Activated T-cell treated with anti-CD3 and anti-CD28 coated beads, Interleukin-2, amount 50 U/mL, for 48 hours (primary cell): Measurements from ENCODE around the gene DDO.
"Not testable (repeated sequence)": the region's sequence is repeated elsewhere in the genome, so short reads cannot be mapped to it uniquely, and the experiment has no call there.

Experiments
- DNase-seq, 2 experiments: peaks; one replicate each; pipeline ENCODE4 v3.0.0-alpha.2; 2020

Gene DDO

DNA sequence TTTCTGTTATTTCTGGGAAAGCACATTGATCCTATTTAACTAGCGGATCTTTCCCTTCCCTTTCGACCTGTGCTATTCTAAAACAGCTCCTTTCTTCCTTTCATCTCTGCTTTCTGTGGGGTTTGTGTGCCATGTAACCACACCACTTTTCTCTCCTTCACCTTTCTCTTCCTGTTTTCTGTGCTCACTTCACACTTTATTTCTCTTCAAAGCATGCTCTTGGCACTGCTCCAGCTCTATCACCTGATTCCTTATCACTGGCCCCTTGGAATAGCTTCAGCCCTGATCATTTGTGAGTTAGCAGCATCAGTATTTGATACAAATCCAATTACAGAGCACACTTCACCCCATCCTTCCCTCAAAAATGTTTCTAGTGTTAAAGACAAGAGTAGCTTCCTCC is 49.1 kb downstream of the DDO start:
- DNase-seq = no peak

DNA sequence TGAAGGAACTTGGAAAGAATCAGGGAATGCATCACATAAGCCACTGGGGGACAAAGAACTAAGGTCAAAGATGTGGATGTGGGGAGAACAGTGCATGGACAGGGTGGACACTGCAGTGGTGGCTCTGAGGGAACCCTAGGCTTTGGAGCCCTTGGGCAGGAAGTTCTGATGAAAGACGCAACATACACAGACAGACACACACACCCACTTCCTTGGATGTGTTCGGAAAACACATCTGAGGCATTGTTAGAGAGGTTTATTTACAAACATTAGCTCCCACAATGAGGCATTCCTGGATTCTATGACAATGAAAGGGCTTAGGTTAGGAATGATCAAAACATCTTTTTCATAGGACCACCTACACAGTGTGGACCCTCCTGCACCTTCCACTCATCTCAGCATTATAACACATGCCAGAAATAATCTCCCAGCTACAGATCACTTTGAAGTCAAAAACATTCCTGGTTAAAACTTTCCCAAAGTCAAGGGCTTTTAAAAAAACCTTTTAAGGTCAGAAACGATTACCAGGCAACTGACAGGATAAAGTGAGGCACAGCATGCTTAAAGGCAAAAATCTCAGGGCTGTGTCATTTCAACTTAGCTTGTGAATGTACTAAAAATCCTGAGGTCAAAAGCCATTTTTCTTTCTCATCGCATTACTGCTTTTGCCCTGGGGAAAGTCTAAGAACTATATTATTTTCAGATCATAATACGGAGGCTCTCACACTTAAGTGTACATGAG is 50.8 kb downstream of the DDO start:
- DNase-seq = no peak

DNA sequence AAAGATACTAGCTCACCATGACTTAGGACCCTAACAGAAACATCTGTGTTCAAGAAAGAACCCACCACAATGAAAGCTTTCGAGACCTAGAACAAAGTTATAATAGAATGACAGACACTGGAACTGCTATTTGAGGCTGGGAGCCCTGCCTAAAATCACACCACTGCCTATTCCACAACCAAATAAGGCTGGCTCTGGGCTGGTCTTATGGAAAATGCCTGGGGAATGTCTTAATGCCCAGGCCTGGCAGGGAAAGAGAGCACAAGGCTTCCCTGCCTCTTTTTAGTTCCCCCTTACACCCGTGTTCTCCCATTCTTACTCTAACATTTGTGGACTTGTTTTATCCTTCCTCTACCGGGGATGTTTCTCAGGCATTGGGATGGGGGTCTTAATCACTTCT is 51.6 kb downstream of the DDO start:
- DNase-seq = no peak

DNA sequence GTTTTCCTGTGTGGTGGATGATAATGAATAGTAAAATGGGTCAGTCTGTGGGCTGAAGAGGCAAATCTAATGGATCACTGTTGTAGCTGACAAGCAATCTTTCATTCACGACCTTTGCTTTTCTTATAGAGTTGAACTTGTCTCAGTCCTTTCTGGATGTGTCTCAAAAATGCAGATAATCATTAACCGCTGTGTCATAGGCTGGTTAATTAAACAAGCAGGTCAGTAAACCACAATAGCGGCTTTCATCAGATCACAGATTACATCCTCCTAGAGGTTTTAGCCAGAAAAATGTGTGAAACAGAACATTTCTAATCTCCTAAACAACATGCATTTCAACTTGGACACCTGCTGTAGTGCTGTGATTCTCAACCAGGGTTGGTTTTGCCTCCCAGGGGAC is 54.7 kb downstream of the DDO start:
- DNase-seq = no peak

DNA sequence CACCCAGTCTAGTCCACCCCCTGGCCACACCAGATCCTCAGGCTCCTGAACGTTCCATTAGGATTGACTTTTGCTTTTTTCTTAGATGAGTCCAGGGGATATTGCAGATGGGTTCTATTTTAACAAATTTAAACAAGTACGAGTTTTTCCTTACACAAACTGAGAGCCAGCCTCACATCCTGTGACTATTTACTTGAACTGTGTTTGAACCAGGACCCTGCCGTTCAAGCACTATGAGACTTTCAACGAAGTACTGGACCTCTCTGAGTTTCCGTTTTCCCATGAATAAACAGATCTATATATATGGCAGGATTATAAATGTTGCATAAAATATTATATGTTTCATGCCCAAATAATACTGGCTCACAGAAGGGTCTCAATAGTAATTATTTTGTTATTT is 55.8 kb downstream of the DDO start:
- DNase-seq = no peak

DNA sequence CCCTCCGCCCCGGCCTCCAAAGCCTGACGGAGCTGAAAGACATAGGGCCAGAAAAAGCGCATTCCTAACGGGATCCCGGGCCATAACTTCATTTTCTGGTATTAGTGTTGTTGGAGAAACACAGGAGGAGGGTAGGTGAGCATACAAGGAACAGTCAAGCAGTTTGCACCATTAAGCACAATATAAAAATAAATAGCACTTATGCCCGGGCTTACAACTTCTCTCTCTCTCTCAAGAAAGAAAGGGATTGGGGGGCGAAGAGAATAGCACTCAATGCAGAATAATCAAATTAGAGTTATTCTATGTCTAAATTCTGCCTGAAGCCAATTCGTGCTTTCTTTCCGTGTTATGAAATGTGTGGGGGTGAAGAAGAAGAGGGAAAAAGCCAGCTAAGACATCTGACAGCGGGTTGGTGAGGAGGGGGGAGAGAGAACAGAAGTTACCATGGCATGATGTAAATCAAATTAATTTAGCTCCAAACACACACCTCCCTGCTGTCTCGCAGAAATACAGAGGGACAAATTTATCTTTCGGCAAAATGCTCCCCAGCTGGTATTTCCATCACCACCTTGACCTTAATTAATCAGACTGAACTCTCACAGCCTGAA is 56.7 kb downstream of the DDO start:
- DNase-seq = no peak

DNA sequence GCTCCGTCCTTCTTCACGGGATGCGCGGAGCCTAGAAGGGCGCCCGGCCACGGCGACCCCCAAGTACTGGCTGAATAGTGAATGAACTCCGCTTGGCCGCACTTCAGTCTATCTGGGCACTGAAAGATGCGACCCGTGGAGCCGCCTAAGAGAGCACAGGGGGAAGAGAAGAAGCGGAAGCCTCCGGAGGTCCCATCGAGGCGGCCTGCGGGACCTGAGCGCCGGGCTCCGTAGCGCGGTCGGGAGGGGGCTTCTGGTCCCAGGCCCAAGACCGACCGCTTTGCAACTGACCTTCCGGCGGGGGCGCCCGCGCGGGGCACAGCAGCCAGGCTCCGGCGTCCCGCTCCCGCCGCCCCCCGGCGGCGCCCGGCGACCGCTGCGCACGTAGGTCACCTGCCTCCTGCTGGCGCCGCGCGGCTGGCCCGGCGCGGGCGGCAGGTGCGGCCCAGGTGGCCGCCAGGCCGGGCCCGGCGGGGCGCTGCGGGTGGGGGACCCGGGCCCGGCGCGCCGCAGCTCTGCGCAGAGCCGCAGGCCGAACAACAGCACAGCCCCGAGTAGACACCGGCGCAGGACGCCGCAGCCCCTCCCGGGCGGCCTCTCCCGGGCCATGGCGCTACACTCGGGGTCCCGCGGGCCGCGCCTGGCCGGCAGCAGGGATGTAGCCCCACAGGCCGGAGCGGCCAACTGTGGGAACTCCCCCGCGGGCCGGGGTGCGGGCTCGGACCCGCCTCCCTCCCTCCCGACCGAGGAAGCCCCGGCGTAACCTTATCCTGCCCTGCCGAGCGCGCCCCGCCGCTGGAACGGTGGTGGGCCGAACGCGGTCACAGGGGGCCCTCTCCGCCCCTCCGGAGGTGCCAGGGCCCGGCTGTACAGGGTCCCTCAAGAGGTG is 57.5 kb downstream of the DDO start, which contains the start of gene METTL24:
Gene METTL24, minus strand, starts transcription at position 686 of the 889 bp plus-strand sequence. Its CDS starts 77 bp downstream, at position 609.
- DNase-seq = peak; percentile 33 to 40

DNA sequence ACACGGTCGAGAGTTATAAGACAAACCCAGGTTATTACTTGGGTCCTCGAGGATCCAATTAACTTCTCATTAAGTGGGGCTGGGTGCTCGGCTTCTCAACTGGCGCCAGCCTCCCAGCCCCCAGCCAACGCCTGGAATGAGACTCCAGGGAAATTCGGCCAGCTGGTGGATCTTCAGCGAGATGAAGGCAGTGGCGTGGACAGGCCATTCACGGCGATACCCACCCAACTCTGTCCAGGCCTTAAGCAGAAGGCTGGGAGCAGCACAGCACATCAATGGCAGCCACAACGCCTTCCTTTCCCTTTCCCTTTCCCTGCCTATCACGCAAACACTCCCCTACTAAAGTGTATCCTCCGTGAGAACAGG is 58.1 kb downstream of the DDO start:
- no peak for DNase-seq

DNA sequence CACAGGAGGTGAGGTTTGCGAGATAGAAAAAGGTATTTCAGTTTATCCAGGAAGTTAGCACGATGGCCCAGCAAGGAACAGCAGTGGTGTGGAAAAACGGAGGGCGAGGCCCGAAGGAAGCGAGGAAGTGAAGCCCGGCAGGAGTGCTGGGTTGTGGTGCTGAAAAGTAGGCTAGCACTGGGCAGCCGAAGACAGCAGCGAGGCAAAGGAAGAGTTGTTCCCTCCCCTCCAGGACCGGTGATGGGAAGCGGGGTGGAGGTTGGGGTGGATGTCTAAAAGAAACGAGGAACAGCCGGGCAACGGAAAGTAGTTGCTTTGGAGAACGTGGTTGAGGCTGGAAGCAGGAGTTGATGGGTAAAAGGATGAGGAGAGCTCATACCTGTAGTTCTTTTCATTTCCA is 58.6 kb downstream of the DDO start:
- DNase-seq = no peak

DNA sequence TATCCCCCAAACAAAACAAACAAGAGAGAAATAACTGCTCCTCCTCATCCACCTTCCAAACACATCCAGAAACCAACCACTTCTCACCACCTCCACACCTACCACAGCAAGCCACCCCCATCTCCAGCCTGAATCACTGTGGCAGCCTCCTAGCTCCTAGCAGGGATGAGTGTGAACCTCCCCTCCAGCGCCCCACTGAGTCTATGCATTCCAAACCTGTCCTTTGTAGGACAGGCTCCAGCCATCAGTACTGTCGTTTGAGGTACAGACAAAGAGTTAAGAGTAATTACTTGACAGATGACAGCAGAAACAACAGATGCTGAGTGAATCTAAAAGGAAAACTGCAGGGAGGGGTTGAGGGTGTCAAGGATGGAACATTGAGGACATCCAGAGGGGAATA is 59.6 kb downstream of the DDO start:
- DNase-seq = no peak

DNA sequence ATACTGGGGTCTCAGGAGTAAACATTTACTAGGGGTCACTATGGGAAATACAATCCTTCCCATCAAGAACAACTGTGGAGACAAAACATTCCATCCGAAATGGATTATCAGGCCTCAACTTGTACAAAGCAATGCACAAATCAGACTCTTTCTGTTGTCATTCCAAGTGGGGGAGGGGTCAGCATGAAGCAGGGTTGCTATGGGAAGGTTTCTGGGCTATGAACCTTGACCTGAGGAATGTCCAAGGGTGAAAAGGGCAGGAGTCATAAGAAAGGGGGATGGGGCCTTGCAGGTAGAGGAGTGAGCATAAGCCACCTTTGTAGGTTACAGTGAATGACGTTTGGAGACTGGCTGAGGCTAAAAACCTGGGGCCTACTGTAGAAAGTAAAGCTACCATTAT is 60.4 kb downstream of the DDO start:
- DNase-seq = no peak

DNA sequence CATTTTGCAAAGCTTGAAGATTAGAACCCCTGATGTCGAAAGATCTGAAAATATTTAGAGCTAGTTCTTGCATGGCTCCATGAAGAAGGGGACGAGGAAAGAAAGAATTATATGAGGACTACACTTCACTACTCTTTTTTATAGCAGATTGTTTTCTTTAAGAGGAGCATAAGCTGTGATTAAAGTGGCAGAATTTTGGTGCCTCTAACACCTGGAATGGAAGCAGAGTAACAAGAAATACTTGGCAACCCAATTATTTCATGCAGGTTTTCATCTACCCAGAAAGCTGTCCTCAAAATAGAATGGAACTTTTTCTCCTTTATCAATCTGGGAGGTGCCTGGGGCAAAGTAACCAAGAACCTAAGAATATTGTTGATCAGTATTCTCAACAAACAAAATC is 61.2 kb downstream of the DDO start:
- DNase-seq = no peak

DNA sequence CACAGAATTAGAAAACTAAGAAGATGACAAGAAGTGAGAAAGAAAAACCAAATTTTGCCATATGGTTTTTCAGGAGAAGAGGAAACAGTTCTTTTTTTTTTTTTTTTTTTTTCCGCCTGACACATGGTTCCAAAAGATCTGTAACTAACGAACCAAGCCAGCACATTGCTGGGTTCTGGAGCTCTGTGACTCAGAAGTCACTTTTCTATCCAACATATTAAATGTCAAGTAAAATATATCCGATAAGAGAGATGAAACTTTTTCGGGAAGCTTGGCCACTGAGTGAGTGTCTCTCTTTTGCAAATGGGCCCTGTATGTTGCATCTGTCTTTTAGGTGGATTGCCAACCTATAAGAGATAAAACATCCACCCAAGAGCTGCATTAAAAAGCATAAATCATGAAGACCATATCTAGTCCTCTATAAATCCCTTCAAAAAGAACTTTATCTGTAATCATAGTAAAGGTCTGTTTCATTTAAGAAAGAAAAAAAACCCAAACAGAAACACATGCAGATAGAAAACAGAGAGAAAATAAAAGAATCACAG is 61.8 kb downstream of the DDO start:
- no peak for DNase-seq

DNA sequence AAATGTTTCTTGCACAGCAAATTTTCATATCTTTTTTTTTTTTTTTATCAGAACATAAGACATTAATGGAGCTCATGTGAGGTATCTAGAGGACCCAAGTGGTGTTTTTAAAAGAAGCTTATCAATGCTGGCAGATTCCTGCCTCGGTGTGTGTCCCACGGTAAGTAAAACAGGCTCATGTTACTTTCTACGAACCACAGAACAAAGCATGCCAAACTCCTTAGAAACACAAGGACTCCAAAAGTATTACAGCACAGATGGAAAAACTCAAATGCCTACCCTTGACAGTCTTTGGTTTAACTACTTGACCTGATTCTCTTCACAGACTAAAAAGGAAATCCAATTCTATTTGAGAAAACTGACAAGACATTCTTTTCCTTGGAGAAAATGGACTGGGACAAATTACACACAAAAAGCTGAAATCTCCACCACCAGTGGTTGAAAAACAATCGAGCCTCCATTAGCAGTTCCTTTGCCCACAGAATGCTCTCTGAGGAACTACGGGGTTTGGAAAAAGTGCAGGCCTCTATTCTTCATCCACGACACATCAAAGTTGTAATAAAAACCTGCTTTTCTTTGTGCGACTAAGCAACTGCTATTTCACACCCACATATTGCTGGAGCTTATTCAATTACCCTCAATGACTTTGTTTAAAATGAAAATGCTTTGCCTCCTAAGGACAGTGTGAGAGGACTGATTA is 62.7 kb downstream of the DDO start:
- no peak for DNase-seq

DNA sequence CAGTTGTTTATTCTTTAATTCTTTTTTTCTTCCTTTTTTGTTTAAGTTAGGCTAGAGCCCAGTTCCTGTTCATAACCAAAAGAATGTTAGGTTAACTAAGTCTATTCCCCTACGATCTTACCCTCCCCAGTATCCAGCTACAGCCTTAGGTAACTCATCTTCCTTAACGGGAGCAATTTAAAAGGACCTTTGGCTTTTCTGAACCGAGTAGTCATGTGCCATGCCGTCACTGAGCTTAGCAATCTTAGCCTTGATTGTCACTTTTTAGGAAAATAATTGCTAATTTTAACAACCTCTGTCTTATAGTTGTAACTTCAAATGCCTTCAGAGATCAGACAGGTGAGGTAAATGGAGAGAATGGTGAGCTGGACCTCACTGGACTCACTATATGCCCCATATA is 63.4 kb downstream of the DDO start:
- DNase-seq = no peak

DNA sequence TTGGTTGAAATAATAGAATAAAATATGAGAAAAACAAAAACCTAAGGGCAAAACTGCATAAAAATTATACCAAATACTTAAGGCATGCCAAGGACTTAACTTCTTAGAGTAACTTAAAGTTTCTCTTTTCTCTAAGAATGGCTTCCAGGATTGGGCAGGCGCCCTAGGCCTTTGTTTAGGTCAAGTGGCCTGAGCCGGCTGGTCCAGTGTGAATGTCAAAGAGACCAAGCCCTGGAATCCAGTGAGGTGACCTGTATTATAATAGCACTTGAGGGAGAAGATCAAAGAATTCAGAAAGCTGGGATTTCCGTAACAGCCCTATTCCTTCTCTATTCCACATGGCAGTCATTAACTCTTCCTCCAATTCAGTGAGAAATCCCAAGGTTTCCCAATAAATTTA is 63.8 kb downstream of the DDO start:
- DNase-seq = no peak

DNA sequence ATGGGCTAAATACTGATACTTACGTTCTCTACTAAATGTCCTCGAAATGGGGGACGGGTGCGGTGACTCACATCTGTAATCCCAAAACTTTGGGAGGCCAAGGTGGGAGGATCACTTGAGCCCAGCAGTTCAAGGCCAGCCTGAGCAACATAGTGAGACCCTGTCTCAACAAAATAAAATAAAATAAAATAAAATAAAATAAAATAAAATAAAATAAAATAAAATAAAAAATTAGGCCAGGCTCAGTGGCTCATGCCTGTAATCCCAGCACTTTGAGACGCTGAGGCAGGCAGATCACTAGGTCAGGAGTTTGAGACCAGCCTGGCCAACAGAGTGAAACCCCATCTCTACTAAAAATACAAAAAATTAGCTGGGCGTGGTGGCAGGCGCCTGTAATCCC is 64.8 kb downstream of the DDO start:
- not testable (repeated sequence) for DNase-seq

DNA sequence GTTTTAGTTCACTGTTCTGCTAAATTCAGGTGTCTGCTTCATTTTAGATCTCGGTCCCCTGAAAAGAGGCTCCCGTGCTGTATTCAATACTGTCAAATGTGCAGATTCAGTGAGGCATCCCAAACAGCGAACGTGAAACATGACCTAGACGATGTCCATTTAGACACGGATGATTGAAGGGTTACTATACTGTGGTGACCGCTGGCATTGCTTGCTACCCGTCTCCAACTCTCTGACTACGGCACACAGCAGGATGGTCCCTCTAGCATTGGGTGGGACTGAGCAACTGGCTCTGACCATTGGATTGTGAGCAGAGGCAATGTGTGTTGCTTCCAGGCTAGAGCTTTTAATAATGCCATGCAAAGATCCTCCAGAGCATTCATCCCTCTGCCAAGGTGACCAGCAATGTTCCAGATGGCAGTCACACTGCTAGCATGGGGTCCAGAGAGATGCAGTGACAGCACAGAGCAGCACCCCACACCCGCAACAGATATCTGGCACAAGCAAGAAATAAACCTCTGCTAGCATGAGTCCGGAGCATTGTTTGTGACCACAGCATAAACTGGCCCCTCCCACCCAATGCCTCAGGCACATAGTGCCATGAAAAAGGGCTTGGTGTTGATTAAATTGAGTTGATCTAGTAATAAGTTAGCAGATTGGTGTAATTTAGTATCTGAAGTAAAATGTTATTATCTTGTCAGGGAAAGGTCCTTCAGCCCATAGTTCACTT is 66.2 kb downstream of the DDO start:
- no peak for DNase-seq

DNA sequence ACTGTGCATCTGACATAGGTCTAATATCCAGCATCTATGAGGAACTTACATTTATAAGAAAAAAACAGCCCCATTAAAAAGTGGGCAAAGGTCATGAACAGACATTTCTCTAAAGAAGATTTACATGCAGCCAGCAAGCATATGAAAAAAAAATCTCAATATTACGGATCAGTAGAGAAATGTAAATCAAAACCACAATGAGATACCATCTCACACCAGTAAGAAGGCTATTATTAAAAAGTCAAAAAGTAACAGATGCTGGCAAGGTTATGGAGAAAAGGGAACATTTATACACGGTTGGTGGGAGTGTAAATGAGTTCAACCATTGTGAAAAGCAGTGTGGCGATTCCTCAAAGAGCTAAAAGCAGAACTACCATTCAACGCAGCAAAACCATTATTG is 70.3 kb downstream of the DDO start:
- DNase-seq = no peak

DNA sequence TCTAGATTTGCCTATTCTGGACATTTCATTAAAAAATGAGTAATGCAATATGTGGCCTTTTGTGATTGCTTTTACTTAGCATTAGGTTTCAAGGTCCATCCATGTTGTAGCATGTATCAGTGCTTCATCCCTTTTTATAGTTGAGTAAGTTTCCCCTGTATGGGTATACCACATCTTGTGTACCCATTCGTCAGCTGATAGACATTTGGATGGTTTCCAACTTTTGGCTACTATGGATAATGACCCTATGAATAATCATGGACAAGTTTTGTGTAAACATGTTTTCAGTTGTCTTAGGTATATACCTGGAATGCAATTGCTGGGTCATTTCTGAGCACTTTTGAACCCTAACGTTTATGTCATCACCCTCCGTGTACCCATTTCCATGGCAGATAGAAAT is 72.6 kb downstream of the DDO start:
- no peak for DNase-seq
